ENCODE measurements around the gene LY6G5B.

LY6G5B gene

DNA sequence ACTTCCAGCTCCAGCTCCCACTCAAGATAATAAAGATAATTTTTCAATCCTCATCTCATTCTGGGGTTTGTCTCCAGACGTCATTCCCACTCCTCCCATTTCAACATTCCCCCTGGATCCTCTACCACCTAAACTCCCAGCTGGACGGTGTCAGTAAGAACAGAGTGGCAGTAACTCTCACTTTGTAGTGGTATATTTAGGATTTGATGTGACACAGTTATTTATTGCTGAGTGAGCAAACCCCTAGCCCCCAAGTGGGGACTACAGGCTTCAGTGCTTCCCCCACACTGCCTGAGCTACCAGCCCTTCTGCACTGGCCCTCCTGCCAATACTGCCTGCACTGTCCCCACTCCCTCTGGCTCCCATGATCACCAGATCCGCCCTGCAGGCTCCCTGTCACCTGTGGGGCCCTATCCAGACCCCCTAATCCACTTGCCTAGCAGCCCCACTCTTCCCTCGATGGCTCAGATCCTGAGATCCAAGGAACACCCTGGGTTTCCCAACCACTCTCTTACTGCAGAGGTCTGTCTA, 11.6 kb upstream of the LY6G5B start:
- no peak overlapping the region for H3K4me3 ChIP-seq (ENCODE audit: low read length)
- TF ChIP-seq, protein P1, sequence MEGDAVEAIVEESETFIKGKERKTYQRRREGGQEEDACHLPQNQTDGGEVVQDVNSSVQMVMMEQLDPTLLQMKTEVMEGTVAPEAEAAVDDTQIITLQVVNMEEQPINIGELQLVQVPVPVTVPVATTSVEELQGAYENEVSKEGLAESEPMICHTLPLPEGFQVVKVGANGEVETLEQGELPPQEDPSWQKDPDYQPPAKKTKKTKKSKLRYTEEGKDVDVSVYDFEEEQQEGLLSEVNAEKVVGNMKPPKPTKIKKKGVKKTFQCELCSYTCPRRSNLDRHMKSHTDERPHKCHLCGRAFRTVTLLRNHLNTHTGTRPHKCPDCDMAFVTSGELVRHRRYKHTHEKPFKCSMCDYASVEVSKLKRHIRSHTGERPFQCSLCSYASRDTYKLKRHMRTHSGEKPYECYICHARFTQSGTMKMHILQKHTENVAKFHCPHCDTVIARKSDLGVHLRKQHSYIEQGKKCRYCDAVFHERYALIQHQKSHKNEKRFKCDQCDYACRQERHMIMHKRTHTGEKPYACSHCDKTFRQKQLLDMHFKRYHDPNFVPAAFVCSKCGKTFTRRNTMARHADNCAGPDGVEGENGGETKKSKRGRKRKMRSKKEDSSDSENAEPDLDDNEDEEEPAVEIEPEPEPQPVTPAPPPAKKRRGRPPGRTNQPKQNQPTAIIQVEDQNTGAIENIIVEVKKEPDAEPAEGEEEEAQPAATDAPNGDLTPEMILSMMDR (IDR thresholded peaks at IDR 0.05; ENCODE audit: insufficient read depth, low read depth, low read length, missing control alignments), result no peak
- DNase-seq (ENCODE audit: low read depth), result no peak

DNA sequence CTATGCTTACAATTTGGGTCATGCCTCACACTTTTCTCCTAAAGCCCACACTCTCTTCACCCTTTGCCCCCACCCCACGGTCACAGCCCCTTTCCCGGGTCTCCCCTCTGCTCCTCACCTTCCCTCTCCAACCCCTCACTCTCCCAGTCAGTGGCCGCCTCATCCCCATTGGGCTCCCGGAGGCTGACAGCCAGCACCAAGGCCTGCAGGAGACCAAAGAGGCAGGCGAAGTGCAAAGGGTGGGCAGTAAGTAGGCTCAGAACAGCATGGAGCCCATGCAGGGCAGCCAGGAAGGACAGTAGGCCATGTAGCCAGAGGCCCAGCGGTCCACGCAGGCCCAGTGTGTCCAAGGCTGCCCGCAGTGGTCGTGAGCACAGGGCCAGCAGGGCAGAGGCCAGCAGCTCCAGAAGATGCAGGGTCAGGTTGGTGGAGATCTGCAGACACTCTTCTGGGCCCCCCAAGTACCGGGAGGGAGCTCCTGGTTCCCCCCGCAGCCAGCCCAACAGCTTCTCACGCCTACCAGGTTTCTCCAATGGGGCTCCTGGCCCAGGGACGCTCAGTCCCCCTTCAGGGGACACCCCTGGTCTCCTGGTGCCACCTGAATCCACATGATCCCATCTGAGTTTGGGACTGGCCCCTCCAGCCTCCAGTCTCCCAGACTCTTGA, 10.7 kb upstream of the LY6G5B start:
- no peak for DNase-seq (ENCODE audit: low read depth)
- H3K4me3 ChIP-seq (ENCODE audit: low read length), result peak overlapping the region; percentile 96
- TF ChIP-seq, protein P1 (IDR thresholded peaks at IDR 0.05; ENCODE audit: insufficient read depth, low read depth, low read length, missing control alignments), result no peak

DNA sequence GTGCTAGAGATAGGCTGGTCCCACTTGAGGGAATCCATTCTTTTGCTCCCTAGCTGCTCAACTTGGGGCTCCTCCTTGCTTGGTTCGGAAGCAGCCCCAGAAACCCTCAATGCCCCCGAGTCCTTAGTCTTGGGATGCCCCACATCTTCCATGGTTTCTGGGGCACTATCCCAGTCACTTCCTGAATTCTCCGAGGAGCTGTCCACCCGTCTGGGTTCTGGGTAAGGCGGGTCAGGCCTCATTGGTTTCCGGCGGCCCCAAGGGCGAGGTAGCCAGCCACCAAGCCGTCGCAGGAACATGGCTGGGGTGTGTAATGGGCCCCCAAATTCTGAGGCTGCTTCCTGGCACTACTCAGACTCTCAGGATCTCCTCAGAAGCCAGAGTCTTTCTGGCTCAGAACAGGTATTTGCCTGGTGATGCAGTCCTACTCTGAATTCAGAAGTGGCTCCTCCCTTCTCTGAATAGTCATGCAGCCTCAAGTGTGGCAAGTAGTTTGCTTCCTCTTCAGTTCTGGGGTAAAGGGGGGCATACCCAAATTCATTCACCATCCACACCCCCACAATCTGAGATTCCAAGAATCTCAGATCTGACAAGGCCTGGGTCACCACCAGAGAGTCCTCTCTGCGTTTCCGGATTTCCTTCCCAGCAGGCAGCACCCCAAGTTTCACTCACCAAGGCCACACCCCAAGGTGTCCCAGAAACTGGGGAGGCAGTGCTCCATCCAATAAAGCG, 10.0 kb upstream of the LY6G5B start:
- TF ChIP-seq, protein P1 (IDR thresholded peaks at IDR 0.05; ENCODE audit: insufficient read depth, low read depth, low read length, missing control alignments), result no peak
- peak overlapping the region; percentile 96 for H3K4me3 ChIP-seq (ENCODE audit: low read length)
- peak; percentile 57 for DNase-seq (ENCODE audit: low read depth)

DNA sequence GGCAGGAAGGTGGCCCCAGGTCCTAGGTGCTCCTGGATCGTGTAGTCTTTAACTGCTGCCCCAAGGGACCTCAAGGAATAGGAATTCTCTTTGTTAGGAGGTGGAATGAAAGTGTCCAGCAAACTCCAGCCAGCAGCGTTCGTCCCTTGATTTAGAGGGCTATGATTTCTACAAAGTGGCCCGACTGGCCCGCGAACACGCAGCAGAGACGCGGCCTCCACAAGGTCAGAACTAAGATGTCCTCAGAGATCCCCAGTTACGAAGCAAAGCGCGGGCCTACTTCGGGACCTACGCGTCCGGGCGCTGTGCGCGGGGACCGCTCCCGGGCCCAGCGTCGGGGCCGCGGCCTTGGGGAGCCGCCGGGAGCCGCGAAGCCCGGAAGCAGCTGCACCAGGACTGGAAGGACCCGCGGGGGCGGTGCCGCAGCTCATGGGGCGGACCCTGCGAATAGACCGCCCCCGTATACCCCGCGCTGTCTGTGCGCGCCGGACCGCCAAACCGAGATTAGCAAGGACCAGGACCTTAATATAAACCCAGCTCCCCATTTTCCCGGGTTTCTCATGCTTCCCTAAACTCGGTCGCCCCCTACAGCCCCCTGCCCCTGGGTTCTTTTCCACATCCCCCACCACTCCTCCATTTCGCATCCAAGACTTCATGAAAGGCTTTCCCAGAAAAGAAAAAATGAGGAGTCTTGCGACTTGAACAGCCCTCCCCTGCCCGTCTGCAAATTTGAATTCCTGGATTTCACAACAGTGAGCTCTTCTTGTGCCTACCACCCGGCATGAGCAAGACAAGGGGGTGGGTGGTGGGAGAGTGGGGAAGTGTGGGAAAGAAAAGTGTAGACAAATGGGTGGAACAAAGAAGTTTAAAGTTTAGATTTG, 9.2 kb upstream of the LY6G5B start, which contains the start of gene C6orf47:
C6orf47 (minus strand) TSS at position 398 of the 881 bp plus-strand sequence. CDS start 831 bp downstream, outside the sequence.
- TF ChIP-seq, protein P1 (IDR thresholded peaks at IDR 0.05; ENCODE audit: insufficient read depth, low read depth, low read length, missing control alignments), result no peak
- peak within 1 kb of the TSS; percentile 96 for H3K4me3 ChIP-seq (ENCODE audit: low read length)
- DNase-seq (ENCODE audit: low read depth), result peak; percentile 79

DNA sequence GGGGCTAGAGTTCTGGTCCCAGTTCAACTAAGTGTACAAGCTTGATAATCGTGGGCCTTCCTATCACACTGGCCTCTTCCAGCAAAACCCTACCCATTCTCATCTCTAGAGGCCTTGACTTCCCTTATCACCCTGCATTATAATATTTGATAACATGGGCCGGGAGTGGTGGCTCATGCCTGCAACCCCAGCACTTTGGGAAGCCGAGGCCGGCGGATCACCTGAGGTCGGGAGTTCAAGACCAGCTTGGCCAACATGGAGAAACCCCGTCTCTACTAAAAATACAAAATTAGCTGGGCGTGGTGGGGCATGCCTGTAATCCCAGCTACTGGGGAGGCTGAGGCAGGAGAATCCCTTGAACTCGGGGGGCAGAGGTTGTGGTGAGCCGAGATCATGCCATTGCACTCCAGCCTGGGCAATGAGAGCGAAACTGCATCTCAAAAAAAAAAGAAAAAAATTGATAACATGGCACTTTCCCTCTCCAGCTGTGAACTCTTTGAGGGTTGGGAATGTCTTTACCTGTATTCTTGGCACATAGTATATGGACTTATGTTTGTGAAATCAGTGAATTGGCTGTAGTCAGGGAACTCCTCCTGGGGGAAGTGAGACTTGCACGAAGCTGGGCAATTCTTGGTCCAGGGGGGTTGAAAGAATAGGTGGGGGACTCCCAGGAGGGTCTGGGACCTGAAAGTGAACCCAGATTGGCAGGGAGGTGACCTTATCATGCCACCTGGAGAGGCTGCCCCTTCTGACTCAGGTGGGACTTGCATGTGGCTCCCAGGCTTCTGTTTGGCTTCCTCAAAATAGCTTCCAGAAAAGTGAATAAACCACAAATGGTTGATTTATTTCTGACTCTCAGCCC, 8.3 kb upstream of the LY6G5B start:
- H3K4me3 ChIP-seq (ENCODE audit: low read length), result peak overlapping the region; percentile 96
- TF ChIP-seq, protein P1 (IDR thresholded peaks at IDR 0.05; ENCODE audit: insufficient read depth, low read depth, low read length, missing control alignments), result no peak
- DNase-seq (ENCODE audit: low read depth), result no peak
